ENCODE results near the gene SPATA19.

SPATA19 gene

GRCh38 chr11:133835593-133836548, 9.4 kb downstream of the SPATA19 start:
- TF ChIP-seq CTCF (IDR thresholded peaks at IDR 0.05; ENCODE audit: low read depth, low read length), result no peak
- H3K4me3 ChIP-seq (ENCODE audit: low read depth, low read length), result no peak overlapping the region

DNA sequence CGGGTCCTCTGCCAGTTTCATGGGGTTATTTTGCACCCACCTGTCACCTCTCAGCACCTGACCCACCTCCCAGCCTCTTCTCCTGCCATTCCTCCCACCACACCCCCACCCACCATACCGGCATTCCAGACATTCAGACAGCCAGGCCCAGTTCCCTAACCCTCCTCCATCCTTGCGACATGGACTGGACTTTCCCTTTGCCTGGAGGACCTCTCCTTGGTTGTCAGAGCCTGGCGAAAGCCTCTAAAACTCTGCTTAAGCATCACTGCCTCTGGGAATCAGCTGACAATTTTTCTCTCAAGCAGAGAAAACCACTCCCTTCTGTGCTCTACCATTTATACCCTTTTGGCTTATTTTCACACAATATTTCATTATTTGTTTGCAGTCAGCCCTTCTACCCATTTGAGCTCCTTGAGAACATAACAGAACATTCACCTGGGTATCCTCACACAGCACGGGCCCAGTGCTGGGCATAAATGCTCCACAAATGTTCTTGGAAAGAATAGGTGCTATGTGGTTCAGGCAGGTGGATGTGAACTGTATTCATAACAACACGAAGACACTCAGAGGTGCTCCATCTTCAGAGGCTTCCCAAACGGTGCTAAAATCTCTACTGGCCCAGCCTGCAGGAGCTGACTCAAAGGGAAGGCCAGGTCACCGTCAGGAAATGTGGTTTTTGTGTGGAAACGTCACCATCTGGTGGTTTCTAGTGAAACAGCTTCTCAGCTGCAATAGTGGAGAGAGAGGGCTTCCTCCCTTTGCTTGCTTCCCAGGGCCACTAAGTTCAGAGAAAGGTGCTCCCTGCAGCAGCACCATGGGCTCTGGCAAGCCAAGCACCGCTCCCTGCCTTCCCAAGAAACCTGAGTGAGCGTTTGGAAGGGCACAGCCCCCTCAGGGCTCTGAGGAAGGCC, 10.4 kb downstream of the SPATA19 start:
- no peak for TF ChIP-seq CTCF (IDR thresholded peaks at IDR 0.05; ENCODE audit: low read depth, low read length)
- H3K4me3 ChIP-seq (ENCODE audit: low read depth, low read length), result no peak overlapping the region

DNA sequence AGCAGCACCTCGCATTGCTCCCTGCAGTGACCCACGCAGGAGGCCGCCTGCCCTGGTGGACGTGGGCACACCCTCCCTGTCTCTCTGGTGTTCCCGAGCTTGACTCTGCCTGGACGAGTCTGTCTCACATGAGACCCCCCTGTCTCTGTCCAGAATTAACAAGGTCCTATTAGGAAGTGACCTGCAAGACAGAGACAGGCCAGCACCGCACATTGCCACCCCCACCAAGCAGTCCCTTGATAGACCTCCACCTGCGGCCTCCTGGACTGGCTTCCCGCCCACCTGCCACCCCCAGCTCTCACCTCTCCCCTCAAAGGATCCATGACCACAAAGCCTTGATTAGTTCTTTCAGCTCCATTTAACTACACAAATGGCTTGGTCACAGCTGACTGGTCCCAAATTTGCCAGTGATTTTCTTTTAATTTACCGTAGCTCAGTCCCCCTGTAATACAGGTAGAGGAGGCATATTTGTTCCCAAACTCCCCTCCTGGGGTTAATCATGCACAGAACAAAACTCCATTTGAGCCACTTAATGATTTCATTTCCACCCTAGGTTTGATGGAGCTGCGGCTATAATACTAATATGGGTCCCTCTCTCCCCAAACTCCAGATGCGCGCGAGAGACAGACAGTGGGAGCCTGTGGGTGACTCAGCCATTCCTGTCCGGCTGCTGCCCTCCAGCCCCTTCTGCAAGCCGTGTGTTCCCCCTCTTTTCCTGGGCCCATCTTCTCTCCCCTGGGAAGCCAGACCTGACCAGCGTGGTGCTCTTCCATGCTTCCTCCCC, 11.2 kb downstream of the SPATA19 start:
- TF ChIP-seq CTCF (IDR thresholded peaks at IDR 0.05; ENCODE audit: low read depth, low read length), result no peak
- H3K4me3 ChIP-seq (ENCODE audit: low read depth, low read length), result no peak overlapping the region

- H3K4me3 ChIP-seq (ENCODE audit: low read depth, low read length), result no peak overlapping the region
- TF ChIP-seq CTCF (IDR thresholded peaks at IDR 0.05; ENCODE audit: low read depth, low read length), result no peak
Measured at GRCh38 chr11:133832991-133833897, 12.1 kb downstream of the SPATA19 start.

- H3K4me3 ChIP-seq (ENCODE audit: low read depth, low read length), result no peak overlapping the region
- TF ChIP-seq CTCF (IDR thresholded peaks at IDR 0.05; ENCODE audit: low read depth, low read length), result no peak
Measured at GRCh38 chr11:133832096-133832990, 13.0 kb downstream of the SPATA19 start.

Data from WI38 (cell line).